ENCODE data around the gene RGS6. TPM values are rescaled to one million over a fixed set of nuclear protein-coding genes. Genes with fewer than 3 reads are reported as not detected.

RGS6 gene
- polyA plus RNA-seq, 1 donor = 1.00 TPM

- no peak for DNase-seq
Observed at GRCh38 chr14:72588521-72588920, 656.3 kb downstream of the RGS6 start.

- no peak for DNase-seq
Observed at GRCh38 chr14:72589652-72590051, 657.4 kb downstream of the RGS6 start.

GRCh38 chr14:72590577-72590976 lies 658.3 kb downstream of the RGS6 start:
- DNase-seq = no peak

GRCh38 chr14:72591391-72591790 lies 659.2 kb downstream of the RGS6 start:
- no peak for DNase-seq

GRCh38 chr14:72594099-72594901 lies 662.1 kb downstream of the RGS6 start:
- DNase-seq = no peak

GRCh38 chr14:72595152-72595862 lies 663.1 kb downstream of the RGS6 start:
- no peak for DNase-seq

GRCh38 chr14:72597252-72598233 lies 665.3 kb downstream of the RGS6 start:
- DNase-seq = no peak

- no peak for DNase-seq
Observed at GRCh38 chr14:72598306-72598705, 666.1 kb downstream of the RGS6 start.

- DNase-seq = no peak
Observed at GRCh38 chr14:72599579-72600470, 667.6 kb downstream of the RGS6 start.

GRCh38 chr14:72600551-72601330 lies 668.5 kb downstream of the RGS6 start:
- no peak for DNase-seq

GRCh38 chr14:72603639-72604038 lies 671.4 kb downstream of the RGS6 start:
- DNase-seq = no peak

- DNase-seq = no peak
Observed at GRCh38 chr14:72604133-72604532, 671.9 kb downstream of the RGS6 start.

- no peak for DNase-seq
Observed at GRCh38 chr14:72605096-72605920, 673.1 kb downstream of the RGS6 start.

- DNase-seq = no peak
Observed at GRCh38 chr14:72605921-72606220, 673.6 kb downstream of the RGS6 start.

- DNase-seq = no peak
Observed at GRCh38 chr14:72606879-72607278, 674.6 kb downstream of the RGS6 start.

GRCh38 chr14:72607386-72608130 lies 675.3 kb downstream of the RGS6 start:
- no peak for DNase-seq

- no peak for DNase-seq
Observed at GRCh38 chr14:72608391-72609204, 676.4 kb downstream of the RGS6 start.
